SH-SY5Y (cell line): ENCODE data around the gene SRF.

Source experiments
- GATA2 ChIP-seq: IDR thresholded peaks from 2 replicates; pipeline ENCODE4 v1.6.1; 2011; ENCODE audit warnings: mild to moderate bottlenecking, low read depth, low read length
- GATA3 ChIP-seq: IDR thresholded peaks from 2 replicates; pipeline ENCODE4 v1.6.1; 2011; ENCODE audit warnings: low read depth, mild to moderate bottlenecking, low read length, moderate library complexity

SRF gene

GRCh38 chr6:43186019-43186418 is 14.9 kb downstream of the SRF start:
- TF ChIP-seq GATA2 (no peak), GATA3 (no peak)

GRCh38 chr6:43186706-43187105 is 15.6 kb downstream of the SRF start:
- TF ChIP-seq GATA3 (no peak), GATA2 (no peak)

- no peak for TF ChIP-seq GATA2
- no peak for TF ChIP-seq GATA3
These were observed 16.8 kb downstream of the SRF start for GRCh38 chr6:43187821-43188220.

- TF ChIP-seq GATA2 (no peak), GATA3 (no peak)
These were observed 17.4 kb downstream of the SRF start for GRCh38 chr6:43188426-43188825.

GRCh38 chr6:43189776-43190304 is 18.8 kb downstream of the SRF start:
- no peak for TF ChIP-seq GATA3
- no peak for TF ChIP-seq GATA2

GRCh38 chr6:43192911-43193310 is 21.8 kb downstream of the SRF start:
- TF ChIP-seq GATA2 (no peak), GATA3 (no peak)

GRCh38 chr6:43193929-43194328 is 22.9 kb downstream of the SRF start:
- TF ChIP-seq GATA3 (no peak), GATA2 (no peak)

GRCh38 chr6:43196337-43196736 is 25.3 kb downstream of the SRF start:
- no peak for TF ChIP-seq GATA2
- no peak for TF ChIP-seq GATA3

- TF ChIP-seq GATA3: no peak
- no peak for TF ChIP-seq GATA2
These were observed 28.8 kb downstream of the SRF start for GRCh38 chr6:43199912-43200311.

- TF ChIP-seq GATA2 (no peak), GATA3 (no peak)
These were observed 29.5 kb downstream of the SRF start for GRCh38 chr6:43200541-43200940.

- TF ChIP-seq GATA2: no peak
These were observed 31.4 kb downstream of the SRF start for GRCh38 chr6:43202451-43202850.

GRCh38 chr6:43203029-43203717 is 32.1 kb downstream of the SRF start:
- TF ChIP-seq GATA2 (no peak), GATA3 (no peak)

GRCh38 chr6:43203718-43204095 is 32.6 kb downstream of the SRF start:
- TF ChIP-seq GATA3: no peak
- TF ChIP-seq GATA2: no peak

- no peak for TF ChIP-seq GATA3
These were observed 33.4 kb downstream of the SRF start for GRCh38 chr6:43204271-43205105.

GRCh38 chr6:43205849-43206248 is 34.8 kb downstream of the SRF start:
- TF ChIP-seq GATA2: no peak
- no peak for TF ChIP-seq GATA3
